Measurements from ENCODE around the gene KIF26B. TPM values are rescaled to one million over a fixed set of nuclear protein-coding genes. Genes with fewer than 3 reads are reported as not detected.
"Not testable (repeated sequence)": the region's sequence is repeated elsewhere in the genome, so short reads cannot be mapped to it uniquely, and the experiment has no call there.

KIF26B gene
- total RNA-seq, 2 donors from 2014 or later, result 0.78 to 4.6 TPM

DNA sequence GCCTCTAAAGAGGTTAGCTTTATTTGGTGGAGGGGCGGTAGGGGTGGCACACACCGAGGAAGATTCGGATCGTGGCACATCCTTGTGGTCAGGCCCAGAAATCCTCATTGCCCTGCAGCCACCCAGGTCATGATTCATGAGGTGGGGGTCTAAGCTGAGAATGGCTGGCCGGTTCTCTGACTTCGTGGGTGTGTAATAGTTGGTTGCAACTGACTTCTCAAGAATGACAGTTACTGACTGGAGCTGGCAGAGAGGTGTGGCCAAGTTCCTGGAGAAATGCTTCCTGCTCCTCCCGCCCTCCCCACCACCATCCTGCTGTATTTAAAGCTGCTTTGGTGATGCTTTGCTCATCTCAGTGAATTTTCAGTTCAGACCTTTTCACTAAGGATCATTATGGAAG lies 198.6 kb downstream of the KIF26B start:
- Histone ChIP-seq H3K4me1 (no peaks in the 10 kb centered on the region), H3K27me3 (no peaks in the 10 kb centered on the region), H3K4me3 (no peak overlapping the region), H3K9me3 (no peaks in the 10 kb centered on the region), H3K27ac (no peak overlapping the region), H3K36me3 (replicated peaks in 1 of 2; ENCODE audit: insufficient read depth in 1 of 2, low read depth in 2 of 2) (no peaks in the 10 kb centered on the region)
- intact Hi-C loops (cut with DNase I), result no loop called here
- WGBS, 2 donors, result 67 to 75% methylated on average over 7 of the region's 7 CpGs
- TF ChIP-seq, protein P1, sequence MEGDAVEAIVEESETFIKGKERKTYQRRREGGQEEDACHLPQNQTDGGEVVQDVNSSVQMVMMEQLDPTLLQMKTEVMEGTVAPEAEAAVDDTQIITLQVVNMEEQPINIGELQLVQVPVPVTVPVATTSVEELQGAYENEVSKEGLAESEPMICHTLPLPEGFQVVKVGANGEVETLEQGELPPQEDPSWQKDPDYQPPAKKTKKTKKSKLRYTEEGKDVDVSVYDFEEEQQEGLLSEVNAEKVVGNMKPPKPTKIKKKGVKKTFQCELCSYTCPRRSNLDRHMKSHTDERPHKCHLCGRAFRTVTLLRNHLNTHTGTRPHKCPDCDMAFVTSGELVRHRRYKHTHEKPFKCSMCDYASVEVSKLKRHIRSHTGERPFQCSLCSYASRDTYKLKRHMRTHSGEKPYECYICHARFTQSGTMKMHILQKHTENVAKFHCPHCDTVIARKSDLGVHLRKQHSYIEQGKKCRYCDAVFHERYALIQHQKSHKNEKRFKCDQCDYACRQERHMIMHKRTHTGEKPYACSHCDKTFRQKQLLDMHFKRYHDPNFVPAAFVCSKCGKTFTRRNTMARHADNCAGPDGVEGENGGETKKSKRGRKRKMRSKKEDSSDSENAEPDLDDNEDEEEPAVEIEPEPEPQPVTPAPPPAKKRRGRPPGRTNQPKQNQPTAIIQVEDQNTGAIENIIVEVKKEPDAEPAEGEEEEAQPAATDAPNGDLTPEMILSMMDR (IDR thresholded peaks at IDR 0.05), result no peak
- no peak for TF ChIP-seq POLR2A (IDR thresholded peaks at IDR 0.05)
- DNase-seq (no peak), ATAC-seq (no peak)

DNA sequence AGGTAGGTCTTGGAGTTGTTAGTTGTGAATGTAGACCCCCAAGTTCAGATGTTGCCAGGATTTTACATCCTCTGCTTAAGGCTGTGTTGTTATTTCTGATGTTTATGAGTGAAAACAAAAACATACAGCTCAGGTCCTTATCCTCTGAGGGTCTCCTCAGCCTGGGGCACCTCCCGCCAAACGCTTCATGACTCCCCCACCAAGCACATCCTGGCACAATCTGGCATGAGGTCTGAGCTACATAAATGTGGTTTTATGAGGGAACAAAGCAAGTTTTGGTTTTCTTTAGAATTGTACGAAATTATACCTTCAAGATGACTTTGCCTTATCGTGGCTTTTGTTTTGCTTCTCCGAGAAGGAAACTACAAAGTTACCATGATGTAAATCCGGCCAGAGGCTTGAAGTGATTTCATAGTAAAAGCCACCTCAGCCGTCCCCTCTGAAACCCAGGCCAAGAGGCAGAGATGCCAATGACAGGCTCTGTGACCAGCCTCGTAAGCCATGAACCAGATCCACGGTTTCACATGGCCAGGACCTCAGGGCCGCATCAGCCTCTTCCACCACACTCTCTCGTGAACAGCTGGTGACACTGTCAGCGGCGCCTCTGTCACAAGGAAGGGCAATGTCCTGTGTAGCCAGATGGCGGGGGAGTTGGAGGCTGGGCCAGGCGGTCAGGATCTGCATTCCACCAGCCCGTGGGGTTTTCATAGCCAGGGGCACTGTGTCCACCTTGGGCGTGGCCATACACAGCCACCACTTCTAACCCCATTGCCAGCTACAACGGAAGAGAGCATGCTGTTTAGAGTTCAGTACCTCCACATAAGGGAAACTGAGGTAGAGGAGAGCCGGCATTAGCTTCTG lies 199.4 kb downstream of the KIF26B start:
- H3K27me3 ChIP-seq, result no peaks in the 10 kb centered on the region
- intact Hi-C loops (cut with DNase I), result no loop called here
- no peak overlapping the region for H3K4me3 ChIP-seq
- TF ChIP-seq POLR2A (IDR thresholded peaks at IDR 0.05), result no peak
- TF ChIP-seq, protein P1 (IDR thresholded peaks at IDR 0.05), result no peak
- no peaks in the 10 kb centered on the region for H3K36me3 ChIP-seq (replicated peaks in 1 of 2; ENCODE audit: insufficient read depth in 1 of 2, low read depth in 2 of 2)
- no peaks in the 10 kb centered on the region for H3K9me3 ChIP-seq
- ATAC-seq (no peak), DNase-seq (no peak)
- no peaks in the 10 kb centered on the region for H3K4me1 ChIP-seq
- H3K27ac ChIP-seq, result no peak overlapping the region
- 82 to 86% methylated on average over 8 to 19 of the region's 19 CpGs for WGBS, 2 donors

DNA sequence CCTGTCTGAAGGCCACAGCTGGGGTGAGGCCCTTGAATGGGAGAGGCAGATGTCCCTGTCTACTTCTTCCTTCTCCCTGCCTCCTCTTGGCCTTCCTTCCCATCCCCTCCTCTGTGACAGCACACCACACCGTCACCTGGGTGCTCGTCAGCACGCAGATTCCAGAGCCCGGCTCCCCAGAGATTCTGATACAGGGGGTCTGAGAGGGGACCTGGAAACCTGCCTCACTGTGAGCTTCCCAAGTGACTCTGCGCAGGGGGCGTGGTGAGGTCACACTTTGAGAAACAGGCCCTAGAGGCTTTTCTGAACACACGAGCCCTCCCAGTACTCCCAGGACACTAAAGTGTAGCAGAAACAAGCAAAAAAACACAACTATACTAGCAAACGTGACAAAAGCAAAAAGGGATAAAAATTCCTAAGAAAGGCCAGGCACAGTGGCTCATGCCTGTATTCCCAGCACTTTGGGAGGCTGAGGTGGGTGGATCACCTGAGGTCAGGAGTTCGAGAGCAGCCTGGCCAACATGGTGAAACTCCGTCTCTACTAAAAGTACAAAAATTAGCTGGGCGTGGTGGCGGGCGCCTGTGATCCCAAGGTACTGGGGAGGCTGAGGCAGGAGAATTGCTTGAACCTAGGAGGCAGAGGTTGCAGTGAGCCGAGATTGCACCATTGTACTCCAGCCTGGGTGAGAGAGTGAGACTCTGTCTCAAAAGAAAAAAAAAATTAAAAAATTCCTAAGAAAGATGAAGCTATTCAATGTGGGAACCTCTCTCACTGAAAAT lies 201.3 kb downstream of the KIF26B start:
- H3K36me3 ChIP-seq (replicated peaks in 1 of 2; ENCODE audit: insufficient read depth in 1 of 2, low read depth in 2 of 2); H3K9me3 ChIP-seq; intact Hi-C loops (cut with DNase I); H3K27ac ChIP-seq; H3K27me3 ChIP-seq; H3K4me3 ChIP-seq; H3K4me1 ChIP-seq; ATAC-seq; DNase-seq: not testable (repeated sequence)
- WGBS, 2 donors, result 83 to 86% methylated on average over 14 of the region's 14 CpGs

DNA sequence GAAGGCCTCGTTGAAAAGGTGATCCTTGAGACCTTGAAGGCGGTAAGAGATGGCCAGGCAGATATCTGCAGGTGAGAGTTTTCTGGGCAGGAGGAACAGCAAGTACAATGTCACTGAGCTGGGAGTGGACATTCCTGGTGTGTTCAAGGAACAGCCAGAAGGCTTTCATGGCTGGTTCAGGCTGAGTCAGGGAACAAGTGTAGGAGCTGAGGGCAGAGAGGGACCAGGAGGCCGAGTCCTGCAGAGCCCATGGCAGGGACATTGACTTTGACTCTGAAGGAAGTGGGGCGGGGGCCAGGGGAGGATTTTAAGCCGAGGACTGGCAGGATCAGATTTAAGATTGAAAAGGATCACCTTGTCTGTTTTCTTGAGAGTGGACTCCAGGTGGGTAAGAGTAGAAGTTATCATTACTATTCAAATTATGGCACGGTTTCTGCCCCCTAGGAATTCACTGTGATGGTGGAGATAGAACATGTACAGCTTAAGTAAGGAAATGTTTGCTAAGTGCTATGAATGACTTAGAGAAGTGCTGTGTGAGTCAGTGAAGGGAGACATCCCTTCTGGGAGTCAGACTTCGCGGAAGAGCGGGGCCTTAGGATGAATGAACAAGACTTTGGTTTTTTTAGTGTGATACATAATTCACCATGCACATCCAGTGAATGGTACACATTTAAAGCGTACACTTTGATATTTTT lies 202.3 kb downstream of the KIF26B start:
- intact Hi-C loops (cut with DNase I), result no loop called here
- Histone ChIP-seq H3K4me1 (no peaks in the 10 kb centered on the region), H3K27me3 (no peaks in the 10 kb centered on the region), H3K9me3 (no peaks in the 10 kb centered on the region), H3K36me3 (replicated peaks in 1 of 2; ENCODE audit: insufficient read depth in 1 of 2, low read depth in 2 of 2) (no peaks in the 10 kb centered on the region), H3K4me3 (no peak overlapping the region), H3K27ac (no peak overlapping the region)
- DNase-seq (no peak), ATAC-seq (no peak)
- 76 to 78% methylated on average over 10 of the region's 10 CpGs for WGBS, 2 donors
- TF ChIP-seq POLR2A (IDR thresholded peaks at IDR 0.05), result no peak
- TF ChIP-seq, protein P1 (IDR thresholded peaks at IDR 0.05), result no peak

DNA sequence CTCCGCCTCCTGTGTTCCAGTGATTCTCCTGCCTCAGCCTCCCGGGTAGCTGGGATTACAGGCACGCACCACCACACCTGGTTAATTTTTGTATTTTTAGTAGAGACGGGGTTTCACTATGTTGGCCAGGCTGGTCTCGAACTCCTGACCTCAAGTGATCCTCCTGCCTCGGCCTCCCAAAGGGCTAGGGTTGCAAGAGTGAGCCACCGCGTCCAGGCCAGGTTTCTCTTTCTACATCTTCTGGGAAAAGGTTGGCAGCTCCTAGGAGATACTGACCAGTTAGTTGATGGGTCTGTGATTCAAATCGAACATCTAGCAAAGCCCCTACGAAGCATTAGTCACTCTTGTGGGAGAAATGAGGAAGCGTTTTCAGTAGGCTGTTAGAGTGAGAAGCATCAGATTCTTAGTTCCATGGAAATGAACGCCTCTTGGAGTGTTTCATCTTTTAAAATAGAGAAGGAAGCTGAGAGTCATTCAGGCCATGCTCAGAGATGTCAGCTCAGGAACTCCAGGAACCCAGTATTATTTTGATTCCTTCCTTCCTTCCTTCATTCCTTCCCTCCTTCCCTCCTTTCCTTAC lies 204.4 kb downstream of the KIF26B start:
- intact Hi-C loops (cut with DNase I); H3K36me3 ChIP-seq (replicated peaks in 1 of 2; ENCODE audit: insufficient read depth in 1 of 2, low read depth in 2 of 2); H3K4me1 ChIP-seq; DNase-seq; H3K9me3 ChIP-seq; ATAC-seq; H3K27ac ChIP-seq; H3K27me3 ChIP-seq; H3K4me3 ChIP-seq: not testable (repeated sequence)
- 75 to 79% methylated on average over 12 of the region's 12 CpGs for WGBS, 2 donors

All from body of pancreas (tissue), 4 donors.